C4-2B (cell line): ENCODE data around the gene CFAP53.

Experiments
- H3K27ac ChIP-seq: fragments of 450-650 bp; 2 replicates; pipeline ENCODE4 v1.5.1; 2017
- ZFX ChIP-seq: fragments of 450-650 bp; IDR thresholded peaks from 2 replicates; pipeline ENCODE4 v1.6.1; 2017
- TF ChIP-seq, protein P1 (sequence below): fragments of 450-650 bp; conservative IDR thresholded peaks from 2 replicates; pipeline ENCODE4 v1.5.1; 2017; ENCODE audit warnings: mild to moderate bottlenecking

CFAP53 gene

GRCh38 chr18:50196261-50196660, 70.0 kb downstream of the CFAP53 start:
- TF ChIP-seq, protein P1, sequence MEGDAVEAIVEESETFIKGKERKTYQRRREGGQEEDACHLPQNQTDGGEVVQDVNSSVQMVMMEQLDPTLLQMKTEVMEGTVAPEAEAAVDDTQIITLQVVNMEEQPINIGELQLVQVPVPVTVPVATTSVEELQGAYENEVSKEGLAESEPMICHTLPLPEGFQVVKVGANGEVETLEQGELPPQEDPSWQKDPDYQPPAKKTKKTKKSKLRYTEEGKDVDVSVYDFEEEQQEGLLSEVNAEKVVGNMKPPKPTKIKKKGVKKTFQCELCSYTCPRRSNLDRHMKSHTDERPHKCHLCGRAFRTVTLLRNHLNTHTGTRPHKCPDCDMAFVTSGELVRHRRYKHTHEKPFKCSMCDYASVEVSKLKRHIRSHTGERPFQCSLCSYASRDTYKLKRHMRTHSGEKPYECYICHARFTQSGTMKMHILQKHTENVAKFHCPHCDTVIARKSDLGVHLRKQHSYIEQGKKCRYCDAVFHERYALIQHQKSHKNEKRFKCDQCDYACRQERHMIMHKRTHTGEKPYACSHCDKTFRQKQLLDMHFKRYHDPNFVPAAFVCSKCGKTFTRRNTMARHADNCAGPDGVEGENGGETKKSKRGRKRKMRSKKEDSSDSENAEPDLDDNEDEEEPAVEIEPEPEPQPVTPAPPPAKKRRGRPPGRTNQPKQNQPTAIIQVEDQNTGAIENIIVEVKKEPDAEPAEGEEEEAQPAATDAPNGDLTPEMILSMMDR, result no peak
- TF ChIP-seq ZFX, result no peak
- H3K27ac ChIP-seq, result no peak overlapping the region

DNA sequence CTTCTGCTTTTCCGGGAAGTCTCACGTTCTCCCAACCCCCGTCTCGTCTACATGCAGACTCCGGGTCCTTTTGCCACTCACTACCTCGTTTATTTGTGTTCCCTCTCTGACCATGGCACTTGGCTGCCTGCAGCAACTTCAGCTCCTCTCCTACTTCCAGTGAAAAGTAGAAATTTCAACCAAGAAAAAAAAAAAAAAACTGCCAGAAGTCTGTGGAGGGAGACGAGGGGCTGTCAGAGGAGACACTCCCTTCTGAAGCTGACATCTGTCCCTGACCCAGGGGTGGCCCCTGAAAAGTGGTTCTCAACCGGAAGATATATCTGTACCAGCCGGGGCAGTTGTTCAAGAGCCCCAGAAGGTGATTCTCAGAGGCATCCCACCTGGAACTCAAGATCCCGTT, 70.6 kb downstream of the CFAP53 start:
- no peak overlapping the region for H3K27ac ChIP-seq
- TF ChIP-seq, protein P1, result no peak
- no peak for TF ChIP-seq ZFX

GRCh38 chr18:50194631-50195532, 71.4 kb downstream of the CFAP53 start, which contains the start of gene MYO5B:
MYO5B (minus strand) TSS chr18:50195147; CDS start chr18:50194793, 354 bp downstream.
- peak within 1 kb of the TSS; percentile 71 for H3K27ac ChIP-seq
- peak; percentile 58 for TF ChIP-seq ZFX
- TF ChIP-seq, protein P1, result peak; percentile 94

DNA sequence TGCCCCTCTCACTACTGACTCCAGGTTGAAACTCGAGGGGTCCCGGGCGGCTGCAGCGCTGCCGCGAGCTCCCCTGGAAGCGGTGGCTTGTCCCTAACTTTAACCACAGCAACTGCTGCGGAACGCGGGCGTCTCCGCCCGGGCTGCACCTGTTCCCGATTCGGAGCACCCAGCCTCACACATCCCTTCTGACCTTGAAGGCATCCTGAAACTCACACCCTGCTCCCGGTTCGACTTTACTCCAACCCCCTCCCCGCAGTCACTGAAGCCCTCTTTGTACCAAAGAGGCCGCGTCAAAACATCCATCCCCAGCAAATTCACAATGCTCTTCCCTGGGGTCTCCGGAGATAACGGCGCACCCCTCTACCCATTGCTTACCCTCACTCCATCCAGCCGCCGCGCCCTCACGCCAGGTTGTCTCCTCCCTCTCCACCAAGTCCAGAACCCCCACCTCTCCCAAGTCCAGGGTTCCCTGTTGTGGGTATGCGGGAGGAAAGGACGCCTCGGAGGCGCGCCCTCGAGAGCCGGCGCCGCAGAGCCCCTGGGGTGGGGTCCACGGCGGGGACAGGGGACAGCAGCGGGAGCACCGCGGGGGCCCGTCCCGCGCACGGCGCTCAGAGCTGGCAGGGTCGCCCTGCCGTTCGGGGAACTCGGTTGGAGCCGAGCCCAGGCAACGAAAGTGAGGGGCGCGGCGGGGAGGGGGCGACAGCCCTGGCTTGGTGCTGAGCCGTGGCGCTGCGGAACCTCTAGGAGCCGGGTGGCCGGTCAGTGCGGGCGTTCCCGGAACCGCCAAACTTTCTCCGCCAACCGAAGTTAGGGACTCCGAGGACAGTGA, 72.3 kb downstream of the CFAP53 start:
- TF ChIP-seq, protein P1, result no peak
- no peak for TF ChIP-seq ZFX
- H3K27ac ChIP-seq, result peak overlapping the region; percentile 71

DNA sequence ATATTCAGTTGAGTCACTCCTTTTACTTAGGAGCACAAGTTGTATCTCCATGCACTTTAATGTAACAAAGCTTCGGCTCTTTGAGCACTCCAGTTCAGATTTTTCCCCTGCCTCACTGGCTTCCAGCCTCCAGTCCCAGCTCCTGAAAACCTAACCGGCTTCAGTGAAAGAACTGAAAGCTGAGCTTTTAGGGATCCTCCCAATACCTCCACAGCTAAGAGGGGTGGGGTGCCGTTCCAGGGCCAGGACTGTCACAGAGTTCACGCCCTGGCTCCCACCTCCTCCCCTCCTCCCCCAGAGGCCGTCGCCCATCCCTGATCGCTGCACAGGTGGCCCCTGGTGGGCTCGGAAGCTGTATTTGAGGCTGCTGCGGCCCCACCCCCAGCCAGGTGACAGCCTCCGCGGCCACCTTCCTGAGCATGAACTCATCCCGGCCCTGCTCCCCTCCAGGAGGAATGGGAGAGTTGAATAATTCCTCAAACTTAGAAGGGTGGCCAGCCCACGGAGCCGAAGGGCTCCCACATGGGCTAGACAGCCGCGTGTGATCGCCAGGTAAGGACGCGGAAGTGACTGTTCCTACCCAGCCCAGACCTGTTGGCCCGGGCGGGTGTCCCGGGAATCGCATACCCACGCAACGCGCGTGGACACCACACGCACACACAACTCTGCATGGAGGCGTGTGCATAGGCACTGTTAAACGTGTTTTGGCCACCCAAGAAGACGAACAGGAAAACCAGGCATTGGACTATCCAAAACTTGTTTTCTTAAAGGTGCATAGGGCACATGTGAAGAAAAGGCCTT, 73.1 kb downstream of the CFAP53 start:
- TF ChIP-seq, protein P1, result no peak
- TF ChIP-seq ZFX, result no peak
- H3K27ac ChIP-seq, result no peak overlapping the region

DNA sequence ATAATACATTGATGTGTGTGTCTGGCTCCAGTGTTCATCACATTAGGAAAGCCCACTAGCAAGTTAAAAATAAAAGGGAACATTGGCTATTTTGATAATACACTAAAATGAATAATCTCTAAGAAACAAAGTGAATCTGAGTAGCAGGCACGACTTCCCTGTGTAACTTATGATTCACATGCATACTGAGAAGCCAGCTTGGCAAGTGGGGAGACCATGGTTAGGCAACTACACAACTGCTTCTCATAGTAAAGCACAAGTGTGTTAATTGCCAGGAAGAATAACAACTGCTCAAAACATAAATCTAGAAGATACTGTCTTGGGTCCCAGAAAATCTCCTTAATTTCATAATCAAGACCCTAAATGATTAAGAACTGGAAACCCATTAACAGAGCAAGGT, 75.4 kb downstream of the CFAP53 start:
- H3K27ac ChIP-seq, result no peak overlapping the region
- TF ChIP-seq, protein P1, result no peak
- no peak for TF ChIP-seq ZFX
